B cell (primary cell): ENCODE measurements around the gene RPL11.

Experiments used
- CTCF ChIP-seq: fragments of 200-600 bp; IDR thresholded peaks from one replicate; pipeline ENCODE4 v1.8.0; 2022; ENCODE audit warnings: antibody characterized with exemption, mild to moderate bottlenecking
- EZH2 ChIP-seq: IDR thresholded peaks from 2 replicates; pipeline ENCODE4 v1.6.1; 2012; ENCODE audit warnings: borderline replicate concordance, low read depth, mild to moderate bottlenecking, moderate library complexity, low read length; ENCODE audit not compliant: insufficient read depth, poor library complexity, severe bottlenecking

GRCh38 chr1:23695667-23696066 is 4.1 kb downstream of the RPL11 start:
- TF ChIP-seq CTCF (no peak), EZH2 (no peak)
